Measurements from ENCODE around the gene TCEAL3.
"Not testable (repeated sequence)": the region's sequence is repeated elsewhere in the genome, so short reads cannot be mapped to it uniquely, and the experiment has no call there.

GRCh38 chrX:103638479-103639346 is 30.9 kb downstream of the TCEAL3 start:
- TF ChIP-seq, protein P1, sequence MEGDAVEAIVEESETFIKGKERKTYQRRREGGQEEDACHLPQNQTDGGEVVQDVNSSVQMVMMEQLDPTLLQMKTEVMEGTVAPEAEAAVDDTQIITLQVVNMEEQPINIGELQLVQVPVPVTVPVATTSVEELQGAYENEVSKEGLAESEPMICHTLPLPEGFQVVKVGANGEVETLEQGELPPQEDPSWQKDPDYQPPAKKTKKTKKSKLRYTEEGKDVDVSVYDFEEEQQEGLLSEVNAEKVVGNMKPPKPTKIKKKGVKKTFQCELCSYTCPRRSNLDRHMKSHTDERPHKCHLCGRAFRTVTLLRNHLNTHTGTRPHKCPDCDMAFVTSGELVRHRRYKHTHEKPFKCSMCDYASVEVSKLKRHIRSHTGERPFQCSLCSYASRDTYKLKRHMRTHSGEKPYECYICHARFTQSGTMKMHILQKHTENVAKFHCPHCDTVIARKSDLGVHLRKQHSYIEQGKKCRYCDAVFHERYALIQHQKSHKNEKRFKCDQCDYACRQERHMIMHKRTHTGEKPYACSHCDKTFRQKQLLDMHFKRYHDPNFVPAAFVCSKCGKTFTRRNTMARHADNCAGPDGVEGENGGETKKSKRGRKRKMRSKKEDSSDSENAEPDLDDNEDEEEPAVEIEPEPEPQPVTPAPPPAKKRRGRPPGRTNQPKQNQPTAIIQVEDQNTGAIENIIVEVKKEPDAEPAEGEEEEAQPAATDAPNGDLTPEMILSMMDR (IDR thresholded peaks at IDR 0.05; ENCODE audit: low read depth, low read length, poor library complexity, severe bottlenecking) = not testable (repeated sequence)
- not testable (repeated sequence) for TF ChIP-seq EZH2phosphoT487 (IDR thresholded peaks at IDR 0.05; ENCODE audit: borderline replicate concordance, low read length)

Data from DOHH2 (cell line).